C4-2B (cell line): Measurements from ENCODE around the gene AAMP.
A peak's percentile ranks its signal among the peaks of the same experiment; 100 is the strongest.

Source experiments
- H3K27ac ChIP-seq: fragments of 450-650 bp; 2 replicates; pipeline ENCODE4 v1.5.1; 2017
- CTCF ChIP-seq: fragments of 450-650 bp; conservative IDR thresholded peaks from 2 replicates; pipeline ENCODE4 v1.5.1; 2017; ENCODE audit warnings: mild to moderate bottlenecking
- ZFX ChIP-seq: fragments of 450-650 bp; IDR thresholded peaks from 2 replicates; pipeline ENCODE4 v1.6.1; 2017

Gene AAMP

GRCh38 chr2:218244665-218245064 lies 25.3 kb downstream of the AAMP start:
- H3K27ac ChIP-seq: peak overlapping the region; percentile 11; the same call in 1 of the 2 replicates

DNA sequence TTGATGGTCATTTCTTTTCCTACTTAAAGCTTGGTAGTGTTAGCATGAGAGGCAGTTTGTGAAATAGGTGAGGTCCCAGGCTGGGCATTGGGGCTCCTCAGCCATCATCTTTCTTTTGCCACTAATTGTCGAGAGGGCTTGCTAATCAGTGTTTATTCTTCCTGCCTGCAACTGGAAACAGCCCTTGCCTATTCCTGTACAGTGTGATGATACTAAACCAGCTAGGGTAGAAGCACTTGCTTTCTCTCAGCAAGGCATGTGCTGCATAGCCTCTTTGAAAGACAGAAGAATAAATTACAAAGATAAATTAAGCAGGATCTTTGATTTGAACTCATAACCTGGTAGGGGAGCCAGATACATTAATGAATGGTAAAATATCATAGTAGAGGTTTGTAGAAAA lies 25.7 kb downstream of the AAMP start:
- H3K27ac ChIP-seq: peak overlapping the region; percentile 11; the same call in 1 of the 2 replicates
- no peak for TF ChIP-seq CTCF

More at GRCh38 chr2:218244665-218245064, 25.3 kb downstream of the AAMP start:
- TF ChIP-seq ZFX: no peak
- no peak for TF ChIP-seq CTCF

DNA sequence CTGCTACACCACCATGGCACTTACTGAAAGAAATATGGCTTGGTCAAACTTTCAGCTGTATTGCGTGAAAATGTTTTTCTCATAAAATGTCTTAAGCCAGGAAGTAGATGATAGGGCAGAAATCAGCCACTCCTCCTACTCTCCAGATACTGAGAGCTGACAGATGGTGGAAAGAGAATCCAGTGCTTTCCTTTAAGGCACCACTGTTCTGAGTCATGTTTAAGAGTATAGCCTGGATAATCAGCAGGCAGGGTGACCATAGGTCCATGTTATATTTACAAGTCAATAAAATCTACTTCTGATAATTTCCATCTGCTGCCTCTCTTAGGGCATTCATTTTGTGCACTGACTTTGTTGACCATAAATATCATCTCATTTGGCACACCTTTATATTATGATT lies 31.1 kb downstream of the AAMP start:
- no peak overlapping the region for H3K27ac ChIP-seq
- TF ChIP-seq ZFX: no peak
- TF ChIP-seq CTCF: no peak

DNA sequence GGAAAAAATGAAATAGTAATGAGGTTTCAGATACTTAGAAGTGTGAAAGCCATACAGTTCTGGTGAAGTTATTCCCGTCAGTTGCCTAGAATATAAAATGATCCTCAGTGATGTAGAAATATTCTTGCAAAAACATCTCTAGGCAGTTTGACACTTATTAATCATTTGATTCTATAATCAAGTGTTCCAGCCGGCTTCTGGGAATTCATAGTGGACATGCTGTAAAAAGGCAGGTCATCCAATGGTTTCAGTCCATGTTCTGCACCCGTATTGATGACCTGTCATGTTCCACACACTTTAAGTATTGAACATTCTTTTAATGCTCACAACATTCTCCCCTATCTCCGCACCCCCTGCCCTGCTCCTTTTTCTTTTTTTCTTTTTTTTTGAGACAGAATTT lies 33.1 kb downstream of the AAMP start:
- no peak for TF ChIP-seq CTCF
- no peak for TF ChIP-seq ZFX
- no peak overlapping the region for H3K27ac ChIP-seq

GRCh38 chr2:218235017-218235416 lies 34.9 kb downstream of the AAMP start:
- no peak for TF ChIP-seq CTCF
- no peak for TF ChIP-seq ZFX
- no peak overlapping the region for H3K27ac ChIP-seq

GRCh38 chr2:218234521-218234920 lies 35.4 kb downstream of the AAMP start:
- no peak overlapping the region for H3K27ac ChIP-seq

DNA sequence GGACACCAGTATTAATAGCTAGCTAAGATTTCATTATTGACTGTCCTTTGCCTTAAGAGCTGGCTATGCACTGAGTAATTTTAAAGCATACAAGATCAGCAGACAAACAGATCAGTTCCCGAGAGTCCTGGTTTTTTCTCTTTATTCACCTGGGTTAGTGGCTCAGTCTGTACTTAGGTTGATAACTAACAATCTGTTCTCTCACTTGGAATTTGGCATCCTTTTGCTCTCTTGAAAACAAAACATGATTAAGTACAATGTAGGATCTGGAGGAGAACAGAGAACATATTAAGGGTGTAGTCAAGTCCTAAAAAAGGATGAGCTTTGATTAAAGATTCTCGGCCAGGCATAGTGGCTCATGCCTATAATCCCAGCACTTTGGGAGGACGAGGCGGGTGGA lies 36.4 kb downstream of the AAMP start:
- no peak overlapping the region for H3K27ac ChIP-seq
- TF ChIP-seq CTCF: no peak

More at GRCh38 chr2:218234521-218234920, 35.4 kb downstream of the AAMP start:
- TF ChIP-seq ZFX (no peak), CTCF (no peak)
